A375 (cell line): ENCODE data around the gene TDRD3. TPM values are rescaled to one million over a fixed set of nuclear protein-coding genes. Genes with fewer than 3 reads are reported as not detected.

Source experiments
- small RNA-seq: library from RNA; depleted of rRNA; stranded (forward); fragments of <200 nt; gene quantifications from one replicate; pipeline ENCODE3, GENCODE V24; 2014
- total RNA-seq: library from RNA; depleted of rRNA; stranded (reverse); fragments of >200 nt; shearing (Covaris generic); gene quantifications from 2 replicates; pipeline ENCODE4 v1.2.3, GENCODE V29; 2014; rRNA removed

The TDRD3 gene
- total RNA-seq: 13.3 and 15.4 TPM in 2 replicates

DNA sequence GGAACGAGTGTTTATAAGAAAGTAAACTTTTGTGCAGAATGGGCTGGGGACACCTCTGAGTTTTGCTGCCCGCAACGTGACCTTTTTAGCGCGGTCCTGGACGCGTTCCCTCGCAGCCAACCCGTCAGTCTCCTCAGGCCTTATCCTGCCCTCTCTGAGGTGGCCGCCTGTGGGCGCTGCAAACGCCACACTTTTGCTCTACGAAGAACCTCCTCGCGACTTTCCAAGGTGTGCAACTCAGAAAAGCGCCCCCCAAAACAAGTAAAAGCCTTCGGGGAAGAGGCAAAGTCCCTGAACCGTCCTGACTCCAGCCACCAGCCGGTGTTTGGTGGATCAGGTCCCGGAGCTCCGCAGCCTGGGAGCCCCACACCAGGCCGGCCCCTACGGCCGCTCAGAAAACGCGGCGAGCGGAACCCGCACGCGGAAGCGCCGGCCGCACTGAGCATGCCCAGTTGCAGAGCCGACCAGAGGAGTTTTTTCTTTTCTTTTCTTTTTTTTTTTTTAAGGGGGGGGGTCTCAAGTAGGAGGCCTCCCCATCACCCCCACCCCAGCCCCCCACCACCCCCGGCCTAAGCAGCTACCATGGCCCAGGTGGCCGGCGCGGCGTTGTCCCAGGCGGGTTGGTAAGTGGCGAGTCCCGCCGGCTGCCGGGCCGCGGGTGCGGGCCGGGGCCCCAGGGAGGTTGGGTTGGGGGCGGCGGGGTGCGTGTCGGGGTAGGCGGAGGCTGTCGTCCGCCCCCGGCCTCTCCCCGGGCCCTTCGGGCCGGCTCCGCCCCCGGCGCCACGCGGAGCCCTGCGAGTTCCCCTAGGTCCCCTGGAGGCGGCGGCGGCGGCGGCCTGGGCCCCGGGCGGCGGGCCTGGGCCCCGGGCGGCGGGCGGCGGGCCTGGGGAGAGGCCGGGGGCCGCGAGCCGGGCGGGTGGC is at the start of gene TDRD3:
Gene TDRD3, plus strand, starts transcription at position 438 of the 921 bp plus-strand sequence. Its CDS starts 145 bp downstream, at position 583.

Small RNA genes within 50 kb of the gene (small RNA-seq; reads per million reads assigned to genes)
- not detected for gene RNA5SP31

Other genes with a start within 250 kb of the TDRD3 start
- 8.9 and 10.1 TPM in 2 replicates for gene DIAPH3, start 233.3 kb upstream of the TDRD3 start, total RNA-seq